Type B pancreatic cell (in vitro differentiated cells): ENCODE results near the gene CEP20. TPM values are rescaled to one million over a fixed set of nuclear protein-coding genes. Genes with fewer than 3 reads are reported as not detected.

ENCODE experiments used
- DNase-seq: peaks from one replicate; pipeline ENCODE4 v3.0.0; 2021; ENCODE audit warnings: mixed read lengths; ENCODE audit not compliant: unreplicated experiment; ENCODE audit errors: extremely low spot score
- H3K27ac Mint-ChIP-seq: 2 replicates; pipeline ENCODE4 v1.8.0; 2021; ENCODE audit warnings: mild to moderate bottlenecking, mixed read lengths
- H3K27me3 Mint-ChIP-seq: 2 replicates; pipeline ENCODE4 v1.8.0; 2021; ENCODE audit warnings: mixed read lengths
- H3K36me3 Mint-ChIP-seq: 2 replicates; pipeline ENCODE4 v1.8.0; 2021; ENCODE audit warnings: mixed read lengths
- H3K4me1 Mint-ChIP-seq: one replicate; pipeline ENCODE4 v1.8.0; 2021; ENCODE audit warnings: mixed read lengths; ENCODE audit not compliant: unreplicated experiment
- H3K4me3 Mint-ChIP-seq: 2 replicates; pipeline ENCODE4 v1.8.0; 2021; ENCODE audit warnings: mild to moderate bottlenecking, mixed read lengths
- H3K9me3 Mint-ChIP-seq: 2 replicates; pipeline ENCODE4 v1.8.0; 2021; ENCODE audit warnings: mixed read lengths
- total RNA-seq: library from RNA; stranded (reverse); gene quantifications from 2 replicates; pipeline ENCODE4 v1.2.1, GENCODE V29; 2021; ENCODE audit warnings: low replicate concordance
- TF ChIP-seq, protein P1 (sequence below): fragments of 200-600 bp; sonication (generic); conservative IDR thresholded peaks from 2 replicates; pipeline ENCODE4 v1.5.0; 2021; ENCODE audit warnings: antibody characterized with exemption, mild to moderate bottlenecking

Gene CEP20
- total RNA-seq, 1 donor from 2014 or later: 25.4 TPM

- no peak overlapping the region for H3K4me3 Mint-ChIP-seq
- H3K27ac Mint-ChIP-seq: no peak overlapping the region
- H3K36me3 Mint-ChIP-seq: peaks cover 22% of the 10 kb centered on the region
- no peaks in the 10 kb centered on the region for H3K4me1 Mint-ChIP-seq
- TF ChIP-seq, protein P1, sequence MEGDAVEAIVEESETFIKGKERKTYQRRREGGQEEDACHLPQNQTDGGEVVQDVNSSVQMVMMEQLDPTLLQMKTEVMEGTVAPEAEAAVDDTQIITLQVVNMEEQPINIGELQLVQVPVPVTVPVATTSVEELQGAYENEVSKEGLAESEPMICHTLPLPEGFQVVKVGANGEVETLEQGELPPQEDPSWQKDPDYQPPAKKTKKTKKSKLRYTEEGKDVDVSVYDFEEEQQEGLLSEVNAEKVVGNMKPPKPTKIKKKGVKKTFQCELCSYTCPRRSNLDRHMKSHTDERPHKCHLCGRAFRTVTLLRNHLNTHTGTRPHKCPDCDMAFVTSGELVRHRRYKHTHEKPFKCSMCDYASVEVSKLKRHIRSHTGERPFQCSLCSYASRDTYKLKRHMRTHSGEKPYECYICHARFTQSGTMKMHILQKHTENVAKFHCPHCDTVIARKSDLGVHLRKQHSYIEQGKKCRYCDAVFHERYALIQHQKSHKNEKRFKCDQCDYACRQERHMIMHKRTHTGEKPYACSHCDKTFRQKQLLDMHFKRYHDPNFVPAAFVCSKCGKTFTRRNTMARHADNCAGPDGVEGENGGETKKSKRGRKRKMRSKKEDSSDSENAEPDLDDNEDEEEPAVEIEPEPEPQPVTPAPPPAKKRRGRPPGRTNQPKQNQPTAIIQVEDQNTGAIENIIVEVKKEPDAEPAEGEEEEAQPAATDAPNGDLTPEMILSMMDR: no peak
- DNase-seq: no peak
- H3K9me3 Mint-ChIP-seq: no peaks in the 10 kb centered on the region
- no peaks in the 10 kb centered on the region for H3K27me3 Mint-ChIP-seq
These were observed 18.4 kb downstream of the CEP20 start for GRCh38 chr16:15870011-15870410.

GRCh38 chr16:15866451-15866850, 22.0 kb downstream of the CEP20 start:
- H3K27ac Mint-ChIP-seq: no peak overlapping the region
- TF ChIP-seq, protein P1: no peak

DNA sequence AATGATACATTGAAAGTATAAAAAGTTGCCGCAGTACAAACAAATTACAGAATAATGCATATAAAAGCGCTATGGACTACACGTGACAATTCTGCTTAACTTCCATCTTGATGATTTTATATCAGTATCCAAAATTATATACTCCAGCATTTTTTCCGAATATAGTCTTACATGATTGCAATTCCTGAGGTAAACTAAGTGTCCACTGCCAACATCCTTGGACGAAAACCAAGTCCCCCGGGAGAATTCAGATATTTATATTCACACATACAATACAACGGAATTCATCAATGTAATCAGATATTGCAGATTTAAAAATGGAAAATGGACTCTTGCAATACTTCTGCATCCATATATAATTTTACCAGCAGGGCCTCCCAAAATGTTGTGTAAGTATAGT, 22.7 kb downstream of the CEP20 start:
- Mint-ChIP-seq H3K27me3 (peaks cover 6% of the 10 kb centered on the region), H3K4me1 (no peaks in the 10 kb centered on the region), H3K4me3 (no peak overlapping the region), H3K27ac (no peak overlapping the region), H3K36me3 (peaks cover 17% of the 10 kb centered on the region), H3K9me3 (no peaks in the 10 kb centered on the region)
- TF ChIP-seq, protein P1: no peak
- DNase-seq: no peak

More at GRCh38 chr16:15866451-15866850, 22.0 kb downstream of the CEP20 start:
- peaks cover 6% of the 10 kb centered on the region for H3K27me3 Mint-ChIP-seq
- no peaks in the 10 kb centered on the region for H3K4me1 Mint-ChIP-seq
- no peak for DNase-seq
- no peaks in the 10 kb centered on the region for H3K9me3 Mint-ChIP-seq
- no peak overlapping the region for H3K4me3 Mint-ChIP-seq
- peaks cover 17% of the 10 kb centered on the region for H3K36me3 Mint-ChIP-seq

GRCh38 chr16:15864939-15865338, 23.5 kb downstream of the CEP20 start:
- TF ChIP-seq, protein P1: no peak
- Mint-ChIP-seq H3K27ac (no peak overlapping the region), H3K4me1 (no peaks in the 10 kb centered on the region)

DNA sequence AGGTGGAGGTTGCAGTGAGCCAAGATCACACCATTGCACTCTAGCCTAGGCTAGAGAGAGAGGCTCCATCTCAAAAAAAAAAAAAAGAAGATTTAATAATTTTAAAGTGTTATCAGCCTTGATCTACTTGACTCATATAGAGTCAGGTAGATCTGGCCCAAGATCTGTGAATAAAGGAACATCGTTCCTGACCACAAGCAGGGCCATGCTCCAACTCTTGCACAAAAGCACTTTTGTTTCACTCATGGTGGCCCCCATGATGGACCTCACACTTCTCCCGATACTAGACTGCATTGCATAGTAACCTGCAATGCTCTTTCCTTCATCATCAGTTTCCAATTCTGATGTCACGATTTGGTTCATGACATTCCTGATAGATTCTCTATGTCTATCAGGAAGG, 26.4 kb downstream of the CEP20 start:
- Mint-ChIP-seq H3K36me3 (peaks cover 11% of the 10 kb centered on the region), H3K27me3 (peaks cover 26% of the 10 kb centered on the region), H3K4me1 (peaks cover 5% of the 10 kb centered on the region), H3K27ac (no peak overlapping the region), H3K4me3 (no peak overlapping the region), H3K9me3 (no peaks in the 10 kb centered on the region)
- TF ChIP-seq, protein P1: no peak
- no peak for DNase-seq

More at GRCh38 chr16:15864939-15865338, 23.5 kb downstream of the CEP20 start:
- no peak for DNase-seq
- Mint-ChIP-seq H3K4me3 (no peak overlapping the region), H3K27me3 (peaks cover 6% of the 10 kb centered on the region), H3K36me3 (peaks cover 13% of the 10 kb centered on the region), H3K9me3 (no peaks in the 10 kb centered on the region)
